ENCODE results near the gene SFTPA2. TPM values are rescaled to one million over a fixed set of nuclear protein-coding genes. Genes with fewer than 3 reads are reported as not detected.
"Not testable (repeated sequence)": the region's sequence is repeated elsewhere in the genome, so short reads cannot be mapped to it uniquely, and the experiment has no call there.

Gene SFTPA2
- not detected in 2 replicates for total RNA-seq (2014; rRNA removed)
- polyA plus RNA-seq (2012): not detected

GRCh38 chr10:79560160-79560709, at the start of gene SFTPA2:
SFTPA2 (minus strand) TSS chr10:79560407; CDS start chr10:79559483, 924 bp downstream.
- DNase-seq (ENCODE audit: low read depth): no peak

DNA sequence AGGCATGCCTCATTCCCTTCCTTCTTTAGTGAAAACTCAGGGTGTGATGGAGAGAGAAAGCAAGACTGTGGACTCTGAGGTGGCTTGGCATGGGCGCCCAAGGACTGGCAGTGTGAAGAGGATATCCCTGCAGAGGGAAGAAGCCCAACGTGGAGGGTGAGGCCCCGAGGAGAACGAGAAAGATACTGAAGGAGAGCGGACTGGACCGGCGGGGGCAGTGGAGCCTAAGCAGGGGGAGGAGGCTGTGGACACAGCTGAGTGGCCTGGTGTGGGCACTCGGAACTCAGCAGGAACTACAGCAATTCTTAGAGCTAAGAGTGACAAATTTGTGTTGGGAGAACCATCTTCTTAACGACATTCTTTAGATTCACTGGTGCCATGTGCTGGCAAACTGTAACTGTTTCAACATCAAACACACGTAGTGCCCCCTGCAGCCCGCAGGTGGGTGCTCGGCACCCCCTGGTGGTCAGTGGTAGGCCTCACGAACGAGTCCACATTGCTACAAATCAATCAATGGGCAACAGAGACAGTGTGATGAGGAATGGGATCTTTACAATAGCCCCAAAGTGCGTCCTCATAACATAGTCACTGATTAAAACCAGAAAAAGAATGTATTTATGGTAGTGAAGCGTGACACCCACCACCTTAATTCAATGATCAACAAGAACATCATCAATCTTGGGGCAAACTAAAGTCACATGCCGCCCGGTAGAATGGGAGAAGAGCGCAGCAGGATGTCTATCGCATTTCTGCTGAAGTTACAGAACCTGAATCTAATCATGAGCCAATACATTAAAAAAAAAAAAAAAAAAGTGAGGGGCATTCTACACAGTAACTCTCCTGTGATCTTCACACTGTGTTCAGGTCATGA, 48.5 kb upstream of the SFTPA2 start:
- peak; percentile 8 for DNase-seq (ENCODE audit: low read depth)

DNA sequence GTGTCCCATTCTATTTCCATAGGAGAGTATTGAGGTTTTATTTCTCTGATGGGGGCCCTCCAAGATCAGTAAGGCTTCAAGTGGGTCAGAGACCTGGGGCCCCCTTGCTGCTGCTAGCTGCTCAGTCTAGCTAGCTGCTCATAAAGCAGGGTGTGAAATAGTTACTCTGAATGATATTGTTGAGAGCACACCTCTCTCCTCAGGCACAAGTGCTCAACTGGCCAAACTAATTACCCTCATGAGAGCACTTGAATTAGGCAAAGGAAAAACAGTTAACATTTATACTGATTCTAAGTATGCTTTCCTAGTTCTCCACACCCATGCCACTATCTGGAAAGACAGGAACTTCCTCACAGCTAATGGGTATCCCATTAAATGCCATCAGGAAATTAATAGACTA, 45.1 kb upstream of the SFTPA2 start:
- no peak for DNase-seq (ENCODE audit: low read depth)

DNA sequence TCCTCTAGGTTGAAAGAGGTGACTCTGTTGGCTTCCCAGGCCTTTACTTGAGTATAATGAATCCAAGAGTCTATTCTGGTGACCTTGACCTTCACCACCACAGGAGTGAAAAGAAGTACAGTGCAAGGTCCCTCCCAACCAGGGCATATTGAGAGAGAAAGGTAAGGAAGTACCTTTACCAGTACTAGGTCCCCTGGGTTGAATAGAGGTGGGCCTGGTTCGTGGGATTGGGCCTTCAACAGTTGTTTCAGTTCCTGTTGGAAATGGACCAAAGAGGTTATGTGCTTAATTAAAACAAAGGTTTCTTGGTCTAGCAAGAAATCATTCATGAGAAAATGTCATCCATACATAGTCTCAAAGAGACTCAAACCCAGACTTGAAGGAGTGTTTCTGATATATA, 44.1 kb upstream of the SFTPA2 start:
- no peak for DNase-seq (ENCODE audit: low read depth)

- no peak for DNase-seq (ENCODE audit: low read depth)
These were observed 42.7 kb upstream of the SFTPA2 start for GRCh38 chr10:79602953-79603352.

GRCh38 chr10:79601939-79602338, 41.7 kb upstream of the SFTPA2 start:
- no peak for DNase-seq (ENCODE audit: low read depth)

DNA sequence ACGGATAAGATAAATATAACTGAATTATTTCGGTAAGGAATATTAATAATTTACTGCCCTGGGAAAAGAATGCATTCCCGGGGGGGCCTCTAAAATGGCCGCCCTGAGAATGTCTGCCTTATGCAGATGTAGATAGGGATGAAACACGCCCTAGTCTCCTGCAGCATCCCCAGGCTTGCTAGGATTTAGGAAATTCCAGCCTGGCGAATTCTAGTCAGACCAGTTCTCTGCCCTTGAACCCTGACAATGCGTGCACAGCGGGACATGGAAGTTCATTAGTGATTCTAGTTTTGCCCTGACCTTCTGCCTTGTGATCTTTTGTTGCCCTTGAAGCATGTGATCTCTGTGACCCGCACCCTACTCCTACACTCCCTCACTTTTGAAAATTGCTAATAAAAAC, 39.4 kb upstream of the SFTPA2 start:
- DNase-seq (ENCODE audit: low read depth): not testable (repeated sequence)

GRCh38 chr10:79595510-79595909, 35.3 kb upstream of the SFTPA2 start:
- no peak for DNase-seq (ENCODE audit: low read depth)

GRCh38 chr10:79594565-79594964, 34.4 kb upstream of the SFTPA2 start:
- DNase-seq (ENCODE audit: low read depth): not testable (repeated sequence)

GRCh38 chr10:79593377-79593776, 33.2 kb upstream of the SFTPA2 start:
- DNase-seq (ENCODE audit: low read depth): no peak

- DNase-seq (ENCODE audit: low read depth): no peak
These were observed 28.6 kb upstream of the SFTPA2 start for GRCh38 chr10:79588800-79589199.

DNA sequence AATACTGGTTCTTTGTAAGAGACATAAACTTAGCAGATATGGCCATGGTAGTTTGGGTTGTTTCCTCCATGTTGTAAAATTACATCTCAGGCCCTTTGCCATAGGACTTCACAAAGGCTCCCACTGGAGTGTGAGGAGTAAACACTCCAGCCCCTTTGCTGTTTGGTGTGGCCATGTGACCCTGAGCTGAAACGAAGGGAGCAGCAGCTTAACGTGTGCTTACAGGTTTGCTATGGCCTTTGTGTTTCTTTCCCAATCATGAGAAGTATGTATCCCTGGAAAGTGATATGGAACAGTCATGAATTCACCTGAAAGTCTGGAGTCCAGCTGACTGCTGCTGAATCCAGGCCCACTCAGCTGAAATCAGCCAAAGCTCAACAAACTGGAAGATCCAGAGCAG, 26.7 kb upstream of the SFTPA2 start:
- no peak for DNase-seq (ENCODE audit: low read depth)

DNA sequence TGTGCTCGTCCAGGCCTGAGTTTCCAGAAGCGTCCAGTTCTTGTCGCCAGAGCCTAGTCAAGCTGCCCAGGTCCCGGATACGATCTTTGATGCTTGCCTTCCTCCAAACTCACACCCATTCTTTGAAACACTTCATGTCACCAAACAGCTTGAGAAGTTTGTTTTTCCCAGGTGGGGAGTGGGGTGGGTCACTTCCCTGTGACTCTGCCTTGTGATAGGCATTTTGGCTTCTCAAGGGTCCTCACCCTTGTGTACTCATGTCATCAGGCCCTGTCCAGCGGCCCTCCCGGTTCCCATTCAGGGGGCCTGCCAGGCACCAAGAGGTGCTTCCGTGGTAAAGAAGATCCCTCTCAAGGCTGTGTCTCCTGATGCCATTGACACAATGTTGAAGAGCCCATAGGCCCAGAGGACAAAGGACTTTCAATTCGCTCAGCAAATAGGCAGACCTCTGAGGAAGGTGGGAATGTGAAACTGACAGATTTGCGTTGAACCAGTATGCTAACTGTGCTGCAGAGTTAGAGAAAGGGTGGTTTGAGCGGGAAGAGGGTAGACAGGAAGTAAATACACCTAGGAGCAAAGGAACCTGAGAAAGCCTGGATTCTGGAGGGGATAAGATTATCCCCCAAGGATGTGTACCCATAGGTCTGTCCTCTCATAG, 25.8 kb upstream of the SFTPA2 start:
- DNase-seq (ENCODE audit: low read depth): no peak

- DNase-seq (ENCODE audit: low read depth): no peak
These were observed 23.3 kb upstream of the SFTPA2 start for GRCh38 chr10:79583488-79584024.

- not testable (repeated sequence) for DNase-seq (ENCODE audit: low read depth)
These were observed 22.7 kb upstream of the SFTPA2 start for GRCh38 chr10:79582954-79583353.

- DNase-seq (ENCODE audit: low read depth): no peak
These were observed 21.9 kb upstream of the SFTPA2 start for GRCh38 chr10:79582096-79582495.

DNA sequence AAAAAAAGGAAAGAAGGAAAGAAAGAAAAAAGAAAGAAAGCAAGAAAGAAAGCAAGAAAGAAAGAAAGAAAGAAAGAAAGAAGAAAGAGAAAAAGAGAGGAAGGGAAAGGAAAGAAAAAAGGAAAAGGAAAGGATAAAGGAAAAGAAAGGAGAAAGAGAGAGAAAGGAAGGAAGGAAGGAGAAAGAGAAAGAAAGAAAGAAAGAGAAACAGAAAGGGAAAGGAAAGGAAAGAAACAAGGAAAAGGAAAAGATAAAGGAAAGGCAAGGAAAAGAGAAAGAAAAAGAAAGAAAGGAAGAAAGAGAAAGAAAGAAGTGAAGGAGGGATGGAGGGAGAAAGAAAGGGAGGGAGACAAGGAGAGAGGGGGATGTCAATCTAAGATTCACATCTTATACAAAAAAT, 20.8 kb upstream of the SFTPA2 start:
- no peak for DNase-seq (ENCODE audit: low read depth)

GRCh38 chr10:79579361-79579760, 19.2 kb upstream of the SFTPA2 start:
- DNase-seq (ENCODE audit: low read depth): no peak

- not testable (repeated sequence) for DNase-seq (ENCODE audit: low read depth)
These were observed 10.4 kb upstream of the SFTPA2 start for GRCh38 chr10:79570624-79571023.

DNA sequence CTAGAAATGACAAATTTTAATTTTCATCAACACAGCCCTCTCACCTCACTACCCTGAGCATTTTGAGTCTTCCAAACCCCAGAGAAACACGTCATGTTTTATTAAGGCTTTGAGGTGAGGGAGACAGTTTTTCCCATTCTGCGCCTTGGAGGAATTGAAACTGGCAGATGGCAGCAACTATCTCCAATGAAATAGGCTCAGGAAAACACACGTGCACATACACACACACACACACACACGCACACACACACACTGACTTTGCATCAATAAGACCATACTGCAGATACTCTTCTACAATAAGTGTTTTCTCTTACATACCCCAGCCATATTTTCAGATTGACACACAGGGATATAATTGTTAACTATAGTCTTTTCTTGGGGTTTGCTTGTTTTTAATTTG, 3.2 kb upstream of the SFTPA2 start:
- DNase-seq (ENCODE audit: low read depth): no peak

DNA sequence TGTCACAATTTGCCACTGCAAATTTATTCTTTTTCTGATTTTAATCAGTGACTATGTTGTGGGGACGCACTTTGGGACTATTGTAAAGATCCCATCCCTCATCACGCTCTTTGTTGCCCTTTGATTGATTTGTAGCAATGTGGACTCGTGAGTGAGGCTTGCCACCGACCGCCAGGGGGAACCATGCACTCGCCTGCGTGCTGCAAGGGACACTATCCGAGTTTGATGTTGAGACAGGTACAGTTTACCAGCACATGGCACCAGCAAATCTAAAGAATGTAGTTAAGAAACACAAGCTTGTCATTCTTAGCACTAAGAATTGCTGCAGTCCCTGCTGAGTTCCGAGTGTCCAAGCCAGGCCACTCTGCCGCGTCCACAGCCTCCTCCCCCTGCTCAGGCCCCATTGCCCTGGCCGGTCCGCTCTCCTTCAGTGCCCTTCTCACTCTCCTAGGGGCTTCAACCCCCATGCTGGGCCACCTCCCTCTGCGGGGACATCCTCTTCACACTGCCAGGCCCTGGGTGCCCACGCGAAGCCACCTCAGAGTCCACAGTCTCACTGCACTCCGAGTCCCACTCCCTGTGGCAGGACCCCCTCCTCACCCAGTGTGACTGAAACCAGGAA, 2.0 kb upstream of the SFTPA2 start:
- peak; percentile 30 for DNase-seq (ENCODE audit: low read depth)

DNA sequence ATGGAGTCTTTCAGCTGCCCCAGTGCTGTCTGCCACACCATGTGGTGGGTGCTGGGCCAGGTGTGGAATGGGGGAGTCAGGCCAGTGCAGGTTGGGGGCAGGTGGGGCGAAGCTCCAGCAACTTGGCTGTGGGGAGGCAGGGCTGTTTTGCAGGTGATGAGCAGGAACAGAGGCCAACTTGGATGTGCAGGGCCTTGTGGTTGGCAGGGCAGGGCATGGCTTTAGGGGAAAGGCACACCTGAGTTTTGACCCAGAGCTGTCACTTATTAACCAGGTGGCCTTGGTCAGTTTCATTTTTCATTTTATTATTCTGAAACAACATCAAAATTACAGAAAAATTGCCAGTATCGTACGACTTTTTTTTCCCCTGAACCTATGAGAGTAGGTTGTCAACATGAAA, 1.1 kb upstream of the SFTPA2 start:
- no peak for DNase-seq (ENCODE audit: low read depth)
